Endothelial cell of umbilical vein (primary cell): Measurements from ENCODE around the gene NF1.

Experiments
- CTCF ChIP-seq, 2 donors: IDR thresholded peaks; 1 replicate in 1 of 2; 2 replicates in 1 of 2; pipeline ENCODE4 v1.5.1; 2011; ENCODE audit warnings: low read length in 2 of 2, mild to moderate bottlenecking in 2 of 2, moderate library complexity in 2 of 2, control low read depth in 1 of 2, inconsistent platforms in 1 of 2, low read depth in 1 of 2; ENCODE audit not compliant: insufficient read depth in 1 of 2; ENCODE audit errors: extremely low read depth in 1 of 2
- MAX ChIP-seq: IDR thresholded peaks from 2 replicates; pipeline ENCODE4 v1.6.1; 2011; ENCODE audit not compliant: insufficient read depth, insufficient read length
- POLR2A ChIP-seq: IDR thresholded peaks from 2 replicates; pipeline ENCODE4 v1.6.1; 2012; ENCODE audit warnings: low read depth, mild to moderate bottlenecking, control low read depth, low read length

GRCh38 chr17:31092475-31093064 lies 2.2 kb upstream of the NF1 start:
- TF ChIP-seq CTCF (IDR thresholded peaks at IDR 0.05; ENCODE audit: extremely low read depth in 1 of 2, insufficient read depth in 1 of 2, low read depth in 1 of 2, low read length in 2 of 2): no peak
- no peak for TF ChIP-seq POLR2A
- TF ChIP-seq MAX: no peak
